PC-9 (cell line): ENCODE measurements around the gene GALNT2.

ENCODE experiments used
- CTCF ChIP-seq: fragments of 200-600 bp; sonication (generic); conservative IDR thresholded peaks from 2 replicates; pipeline ENCODE4 v1.6.1; 2017; ENCODE audit warnings: mixed run types, antibody characterized with exemption, mild to moderate bottlenecking, moderate library complexity
- EZH2 ChIP-seq: fragments of 200-600 bp; sonication (generic); IDR thresholded peaks from 2 replicates; pipeline ENCODE4 v1.8.0; 2017; ENCODE audit warnings: antibody characterized with exemption, low read depth

- TF ChIP-seq CTCF (no peak), EZH2 (no peak)
Measured at GRCh38 chr1:230313453-230314141, 246.6 kb downstream of the GALNT2 start.
